GM19438 (cell line): ENCODE results near the gene PRLR.
A peak's percentile ranks its signal among the peaks of the same experiment; 100 is the strongest.

Source experiments
- ATAC-seq: cut with Tn5 transposase; IDR thresholded peaks from one replicate; pipeline ENCODE4 v1.9.1; 2021; ENCODE audit warnings: low read depth; ENCODE audit not compliant: unreplicated experiment

The PRLR gene

GRCh38 chr5:35236770-35237169, 6.5 kb upstream of the PRLR start:
- ATAC-seq: no peak

DNA sequence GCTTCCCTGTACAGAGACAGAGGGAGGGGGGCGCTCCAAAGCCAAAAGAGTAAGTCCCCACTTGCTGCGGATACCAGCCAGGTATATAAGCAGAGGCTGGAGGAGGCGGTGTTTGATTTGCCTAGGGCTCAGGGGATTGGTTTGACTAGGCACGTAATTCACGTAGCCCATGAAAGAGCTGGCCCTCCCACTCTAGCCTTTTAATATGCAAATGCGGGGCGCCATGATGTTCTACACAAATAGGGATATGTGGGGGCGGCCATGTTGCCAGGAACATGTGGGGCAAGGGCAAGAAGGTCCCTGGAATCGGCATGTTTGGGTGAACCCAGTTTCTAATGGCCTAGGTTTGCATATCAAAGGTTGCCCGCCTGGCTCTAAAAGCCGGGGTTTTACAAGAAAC, 3.3 kb upstream of the PRLR start:
- no peak for ATAC-seq

- ATAC-seq: no peak
Observed at GRCh38 chr5:35233121-35233520, 2.8 kb upstream of the PRLR start.

- no peak for ATAC-seq
Observed at GRCh38 chr5:35232124-35232523, 1.8 kb upstream of the PRLR start.

- peak; percentile 85 for ATAC-seq
Observed at GRCh38 chr5:35229076-35230037, 930 bp downstream of the PRLR start.

- ATAC-seq: no peak
Observed at GRCh38 chr5:35228310-35228709, 2.0 kb downstream of the PRLR start.

GRCh38 chr5:35227720-35228119, 2.6 kb downstream of the PRLR start:
- ATAC-seq: no peak

DNA sequence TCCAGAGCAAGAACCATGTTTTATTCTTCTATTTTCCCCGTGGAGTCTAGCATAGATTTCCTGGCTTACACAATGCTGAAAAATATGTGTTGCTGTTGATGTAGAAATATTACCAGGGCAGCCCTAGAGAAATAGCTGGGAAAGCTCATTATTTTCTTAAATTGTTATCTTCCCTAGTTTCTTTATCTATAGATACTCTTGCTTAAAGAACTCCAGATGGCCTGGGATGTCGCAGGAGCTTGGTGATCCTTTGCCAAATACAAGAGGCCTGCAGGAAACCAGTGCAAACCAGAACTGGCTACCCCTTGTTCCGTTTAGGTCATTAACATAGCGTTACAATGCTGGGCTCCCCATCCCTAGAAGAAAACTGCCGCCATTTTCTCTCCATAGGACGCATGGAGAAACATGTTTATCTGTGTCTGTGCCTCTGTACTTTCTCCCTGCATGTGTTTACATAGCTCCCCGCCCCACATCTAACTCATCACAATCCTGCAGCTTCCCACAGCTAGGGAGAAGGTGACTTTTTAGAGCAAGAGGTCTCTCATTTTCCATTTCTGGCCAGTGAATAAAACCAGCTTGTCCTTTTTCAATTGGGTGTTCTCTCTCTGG, 6.4 kb downstream of the PRLR start:
- ATAC-seq: no peak

DNA sequence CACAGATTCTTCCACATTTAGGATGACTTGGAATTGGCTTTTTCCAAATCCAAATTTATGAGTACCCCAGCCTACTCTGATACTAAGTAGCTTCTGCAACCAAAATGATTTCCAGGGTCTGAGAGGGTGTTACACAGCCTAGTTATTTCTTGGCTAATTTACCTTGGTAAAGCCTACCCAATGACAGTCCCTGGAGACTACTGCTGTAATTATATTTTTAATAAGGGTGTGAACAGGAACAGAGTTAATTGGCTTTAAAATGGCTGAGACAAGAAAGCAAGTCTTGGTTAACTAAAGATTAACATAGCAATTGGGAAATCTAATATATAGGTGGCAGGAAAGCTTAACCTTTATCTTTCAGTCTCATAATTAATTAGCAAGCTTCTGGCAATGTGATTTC, 9.3 kb downstream of the PRLR start:
- ATAC-seq: no peak

- no peak for ATAC-seq
Observed at GRCh38 chr5:35218981-35219380, 11.3 kb downstream of the PRLR start.

GRCh38 chr5:35214051-35214450, 16.2 kb downstream of the PRLR start:
- ATAC-seq: no peak

GRCh38 chr5:35213608-35214007, 16.7 kb downstream of the PRLR start:
- ATAC-seq: no peak

- ATAC-seq: peak; percentile 65
Observed at GRCh38 chr5:35212122-35212982, 17.9 kb downstream of the PRLR start.

- no peak for ATAC-seq
Observed at GRCh38 chr5:35209862-35210261, 20.4 kb downstream of the PRLR start.

- ATAC-seq: no peak
Observed at GRCh38 chr5:35205606-35206005, 24.7 kb downstream of the PRLR start.

DNA sequence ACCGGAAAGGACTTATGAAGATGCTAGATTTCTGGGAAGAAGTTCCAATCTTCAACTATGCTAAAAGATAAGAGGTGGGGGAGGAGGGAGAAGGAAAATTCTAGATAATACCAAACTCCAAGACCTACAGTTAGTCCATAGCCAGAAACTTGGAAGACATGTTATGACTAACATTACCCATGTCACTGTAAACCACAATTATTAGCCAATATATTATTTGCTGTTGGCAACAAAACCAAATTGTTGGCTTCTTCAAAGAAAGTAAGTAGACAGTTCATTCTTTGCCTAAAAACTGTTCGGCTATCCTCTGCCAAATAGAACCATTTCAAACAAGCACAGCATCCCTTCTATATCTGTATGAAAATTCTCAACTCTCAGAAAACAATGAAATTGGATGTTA, 25.1 kb downstream of the PRLR start:
- no peak for ATAC-seq

DNA sequence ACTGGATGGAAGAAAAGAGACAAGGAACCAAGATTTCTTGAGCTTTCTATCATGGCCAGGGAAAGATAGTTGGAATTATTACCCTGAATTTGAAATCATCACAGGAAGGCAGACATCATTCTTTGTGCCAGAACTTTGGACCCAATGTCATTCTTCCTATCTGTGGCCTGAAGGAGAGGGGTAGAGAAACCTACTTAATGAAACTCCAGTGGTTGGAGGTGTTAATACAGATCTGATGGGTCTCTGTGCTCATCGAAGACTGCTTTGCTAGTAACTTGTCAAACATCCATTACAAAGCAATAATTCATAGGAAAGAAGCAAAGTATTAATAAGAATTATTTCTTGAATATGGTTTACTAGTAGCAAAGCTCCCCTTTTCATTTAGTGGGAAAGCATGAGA, 26.9 kb downstream of the PRLR start:
- ATAC-seq: no peak

DNA sequence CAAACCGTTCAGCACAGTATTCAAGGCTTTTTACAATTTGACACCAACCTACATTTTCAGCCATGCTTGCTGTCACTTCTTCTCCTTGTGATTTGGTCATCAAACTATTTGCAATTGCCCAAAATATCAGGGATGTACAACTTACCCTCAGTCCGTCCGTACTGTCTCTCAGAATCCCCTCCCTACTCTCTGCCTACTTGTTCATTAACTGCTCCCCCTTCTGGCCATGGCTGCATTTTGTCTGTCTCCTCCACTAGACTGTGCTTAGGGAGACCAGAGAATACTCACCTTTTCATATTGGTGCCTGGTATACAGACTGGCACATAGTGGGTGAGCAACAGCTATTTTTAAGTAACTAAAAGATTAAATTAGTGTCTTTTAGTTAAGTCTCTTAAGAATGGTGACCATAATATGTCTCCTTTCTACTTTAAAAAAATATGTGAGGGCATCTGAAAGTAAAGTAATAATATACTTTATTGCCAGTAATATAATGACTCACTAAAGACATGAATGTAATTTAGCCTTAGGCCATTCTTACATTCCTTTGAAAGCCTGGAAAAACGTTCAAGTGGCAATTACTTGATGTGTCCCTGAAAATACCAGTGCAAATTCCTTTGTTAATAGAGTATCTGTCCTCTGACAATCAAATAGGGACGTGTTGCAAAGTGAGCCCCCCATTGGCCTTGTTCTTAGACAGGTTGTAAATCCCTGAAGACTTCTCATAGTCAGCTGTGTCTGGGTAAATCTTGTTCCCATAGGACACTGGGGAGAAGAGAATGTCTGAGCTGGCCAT, 27.8 kb downstream of the PRLR start:
- ATAC-seq: peak; percentile 81

- ATAC-seq: no peak
Observed at GRCh38 chr5:35201291-35201690, 29.0 kb downstream of the PRLR start.

DNA sequence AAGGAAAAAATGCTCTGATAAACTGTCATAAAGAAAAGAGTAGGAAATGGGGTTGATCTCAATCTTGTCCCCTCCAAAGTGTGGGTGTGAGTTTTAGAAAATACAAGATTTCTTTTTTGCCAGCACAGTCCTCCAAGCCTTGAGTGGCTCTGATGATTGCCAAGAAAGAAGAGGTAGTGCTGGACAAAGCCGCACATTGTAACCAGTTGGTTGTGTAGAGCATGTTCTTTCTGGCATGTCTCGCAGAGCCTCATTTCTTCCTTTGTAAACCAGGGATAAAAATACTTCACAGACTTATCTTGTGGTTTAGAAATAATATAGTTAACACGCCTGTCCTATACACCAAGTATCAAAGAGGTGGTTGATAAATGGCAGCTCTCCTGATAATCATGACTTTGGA, 30.4 kb downstream of the PRLR start:
- no peak for ATAC-seq
